ENCODE data around the gene SLC4A1AP. TPM values are rescaled to one million over a fixed set of nuclear protein-coding genes. Genes with fewer than 3 reads are reported as not detected.

SLC4A1AP gene
- polyA plus RNA-seq, 6 donors from 2014 or later = 14.0 to 25.9 (median 24.1) TPM

GRCh38 chr2:27710640-27711430, 47.1 kb downstream of the SLC4A1AP start:
- DNase-seq (no peak), ATAC-seq (ENCODE audit: low read depth in 2 of 2) (no peak)
- peaks cover 0 to 5% of the 10 kb centered on the region in 2 donors for H3K36me3 Mint-ChIP-seq
- H3K4me1 Mint-ChIP-seq = peaks cover 5 to 10% (median 8%) of the 10 kb centered on the region in 3 donors
- no peaks in the 10 kb centered on the region for H3K9me3 Mint-ChIP-seq
- H3K27ac Mint-ChIP-seq = no peak overlapping the region
- peaks cover 22 to 40% (median 35%) of the 10 kb centered on the region in 3 donors for H3K27me3 Mint-ChIP-seq
- H3K4me3 Mint-ChIP-seq = no peak overlapping the region

- Mint-ChIP-seq H3K36me3 (peaks cover 0 to 5% of the 10 kb centered on the region in 2 donors), H3K27me3 (peaks cover 26 to 48% (median 44%) of the 10 kb centered on the region in 3 donors), H3K4me3 (no peak overlapping the region), H3K27ac (no peak overlapping the region), H3K9me3 (no peaks in the 10 kb centered on the region), H3K4me1 (peaks cover 12 to 16% (median 14%) of the 10 kb centered on the region in 3 donors)
- DNase-seq = no peak
- no peak for ATAC-seq (ENCODE audit: low read depth in 2 of 2)
Observed at GRCh38 chr2:27711804-27712203, 48.1 kb downstream of the SLC4A1AP start.

GRCh38 chr2:27712522-27712921, 48.8 kb downstream of the SLC4A1AP start:
- Mint-ChIP-seq H3K27me3 (peaks cover 31 to 53% (median 47%) of the 10 kb centered on the region in 3 donors), H3K4me1 (peaks cover 14 to 20% (median 15%) of the 10 kb centered on the region in 3 donors), H3K27ac (no peak overlapping the region), H3K9me3 (no peaks in the 10 kb centered on the region), H3K4me3 (peak overlapping the region in 1 of 8 donors; percentile 9), H3K36me3 (peaks cover 0 to 5% of the 10 kb centered on the region in 2 donors)
- ATAC-seq (ENCODE audit: low read depth in 2 of 2) (no peak), DNase-seq (no peak)

- peak overlapping the region in 2 of 6 donors; percentile 22 to 84 for H3K27ac Mint-ChIP-seq
Observed at GRCh38 chr2:27713201-27713600, 49.5 kb downstream of the SLC4A1AP start.

GRCh38 chr2:27714053-27714452, 50.4 kb downstream of the SLC4A1AP start:
- H3K27me3 Mint-ChIP-seq = peaks cover 35 to 53% (median 43%) of the 10 kb centered on the region in 3 donors
- no peaks in the 10 kb centered on the region for H3K9me3 Mint-ChIP-seq
- ATAC-seq (ENCODE audit: low read depth in 2 of 2) = no peak
- no peak for DNase-seq
- peaks cover 14 to 20% (median 15%) of the 10 kb centered on the region in 3 donors for H3K4me1 Mint-ChIP-seq
- H3K27ac Mint-ChIP-seq = no peak overlapping the region
- peak overlapping the region in 5 of 8 donors; percentile 2 to 86 (median 76) for H3K4me3 Mint-ChIP-seq
- peaks cover 0 to 5% of the 10 kb centered on the region in 2 donors for H3K36me3 Mint-ChIP-seq

More at GRCh38 chr2:27713201-27713600, 49.5 kb downstream of the SLC4A1AP start:
- peaks cover 0 to 5% of the 10 kb centered on the region in 2 donors for H3K36me3 Mint-ChIP-seq
- ATAC-seq (ENCODE audit: low read depth in 2 of 2) = no peak
- no peaks in the 10 kb centered on the region for H3K9me3 Mint-ChIP-seq
- peak overlapping the region in 2 of 8 donors; percentile 39 to 70 for H3K4me3 Mint-ChIP-seq
- peaks cover 35 to 56% (median 43%) of the 10 kb centered on the region in 3 donors for H3K27me3 Mint-ChIP-seq
- no peak for DNase-seq
- peaks cover 14 to 20% (median 15%) of the 10 kb centered on the region in 3 donors for H3K4me1 Mint-ChIP-seq

- Mint-ChIP-seq H3K36me3 (peaks cover 0 to 5% of the 10 kb centered on the region in 2 donors), H3K9me3 (no peaks in the 10 kb centered on the region), H3K27ac (peak overlapping the region in 2 of 6 donors; percentile 56 to 90)
Observed at GRCh38 chr2:27714851-27715291, 51.2 kb downstream of the SLC4A1AP start.

GRCh38 chr2:27715318-27716210, 51.9 kb downstream of the SLC4A1AP start:
- H3K4me1 Mint-ChIP-seq = peaks cover 14 to 20% (median 15%) of the 10 kb centered on the region in 3 donors
- H3K4me3 Mint-ChIP-seq = peak overlapping the region in 6 of 8 donors; percentile 47 to 86 (median 75)
- no peaks in the 10 kb centered on the region for H3K9me3 Mint-ChIP-seq
- peak overlapping the region in 1 of 6 donors; percentile 90 for H3K27ac Mint-ChIP-seq
- H3K36me3 Mint-ChIP-seq = peaks cover 0 to 5% of the 10 kb centered on the region in 2 donors
- peaks cover 38 to 58% (median 55%) of the 10 kb centered on the region in 3 donors for H3K27me3 Mint-ChIP-seq
- ATAC-seq (ENCODE audit: low read depth in 2 of 2) = peak; percentile 58 to 77
- peak; percentile 33 for DNase-seq

More at GRCh38 chr2:27714851-27715291, 51.2 kb downstream of the SLC4A1AP start:
- ATAC-seq (ENCODE audit: low read depth in 2 of 2) (no peak), DNase-seq (no peak)
- peaks cover 40 to 57% (median 48%) of the 10 kb centered on the region in 3 donors for H3K27me3 Mint-ChIP-seq
- peak overlapping the region in 7 of 8 donors; percentile 68 to 86 (median 76) for H3K4me3 Mint-ChIP-seq
- H3K4me1 Mint-ChIP-seq = peaks cover 14 to 20% (median 15%) of the 10 kb centered on the region in 3 donors

GRCh38 chr2:27716301-27717069, 52.8 kb downstream of the SLC4A1AP start:
- peak overlapping the region in 7 of 8 donors; percentile 35 to 70 (median 67) for H3K4me3 Mint-ChIP-seq
- ATAC-seq (ENCODE audit: low read depth in 2 of 2) (no peak), DNase-seq (no peak)
- peaks cover 14 to 20% (median 15%) of the 10 kb centered on the region in 3 donors for H3K4me1 Mint-ChIP-seq
- no peaks in the 10 kb centered on the region for H3K9me3 Mint-ChIP-seq
- H3K27ac Mint-ChIP-seq = peak overlapping the region in 2 of 6 donors; percentile 48 to 62
- H3K27me3 Mint-ChIP-seq = peaks cover 41 to 66% (median 62%) of the 10 kb centered on the region in 3 donors
- H3K36me3 Mint-ChIP-seq = peaks cover 0 to 5% of the 10 kb centered on the region in 2 donors

- peaks cover 40 to 61% (median 56%) of the 10 kb centered on the region in 3 donors for H3K27me3 Mint-ChIP-seq
- peaks cover 0 to 1% of the 10 kb centered on the region in 2 donors for H3K36me3 Mint-ChIP-seq
- H3K27ac Mint-ChIP-seq = peak overlapping the region in 1 of 6 donors; percentile 48
- ATAC-seq (ENCODE audit: low read depth in 2 of 2) (no peak), DNase-seq (no peak)
- peaks cover 14 to 20% (median 15%) of the 10 kb centered on the region in 3 donors for H3K4me1 Mint-ChIP-seq
- H3K9me3 Mint-ChIP-seq = no peaks in the 10 kb centered on the region
- H3K4me3 Mint-ChIP-seq = peak overlapping the region; percentile 18 to 70 (median 56)
Observed at GRCh38 chr2:27717070-27717795, 53.5 kb downstream of the SLC4A1AP start.

GRCh38 chr2:27720004-27720551, 56.4 kb downstream of the SLC4A1AP start:
- Mint-ChIP-seq H3K9me3 (no peaks in the 10 kb centered on the region), H3K36me3 (no peaks in the 10 kb centered on the region), H3K27me3 (peaks cover 27 to 40% (median 36%) of the 10 kb centered on the region in 3 donors), H3K4me3 (no peak overlapping the region), H3K27ac (peak overlapping the region in 1 of 6 donors; percentile 15), H3K4me1 (peaks cover 9 to 12% (median 10%) of the 10 kb centered on the region in 3 donors)
- ATAC-seq (ENCODE audit: low read depth in 2 of 2) (no peak), DNase-seq (no peak)

- no peak overlapping the region for H3K4me3 Mint-ChIP-seq
- H3K4me1 Mint-ChIP-seq = peaks cover 3 to 9% (median 7%) of the 10 kb centered on the region in 3 donors
- no peaks in the 10 kb centered on the region for H3K9me3 Mint-ChIP-seq
- no peaks in the 10 kb centered on the region for H3K36me3 Mint-ChIP-seq
- DNase-seq = no peak
- ATAC-seq (ENCODE audit: low read depth in 2 of 2) = no peak
- H3K27me3 Mint-ChIP-seq = peaks cover 27 to 35% (median 31%) of the 10 kb centered on the region in 3 donors
- H3K27ac Mint-ChIP-seq = peak overlapping the region in 1 of 6 donors; percentile 49
Observed at GRCh38 chr2:27721335-27721734, 57.6 kb downstream of the SLC4A1AP start.
